GM12891 (cell line): Measurements from ENCODE around the gene PCNX4.

Experiments used
- POLR2A ChIP-seq: IDR thresholded peaks from 2 replicates; pipeline ENCODE4 v1.6.1; 2011; ENCODE audit warnings: low read depth, low read length, control low read depth
- POLR2AphosphoS5 ChIP-seq: IDR thresholded peaks from 2 replicates; pipeline ENCODE4 v1.6.1; 2011; ENCODE audit warnings: low read depth, low read length, control low read depth
- TAF1 ChIP-seq: IDR thresholded peaks from 2 replicates; pipeline ENCODE4 v1.6.1; 2011; ENCODE audit warnings: low read depth, low read length, control low read depth

- TF ChIP-seq POLR2AphosphoS5 (no peak), TAF1 (no peak), POLR2A (no peak)
Observed at GRCh38 chr14:60178164-60178563, 86.4 kb downstream of the PCNX4 start.
